DOHH2 (cell line): ENCODE data around the gene TGFBRAP1.

ENCODE experiments used
- H3F3A ChIP-seq: fragments of 200-600 bp; sonication (generic), shearing (Covaris generic); 2 replicates; pipeline ENCODE4 v1.6.0; 2016; ENCODE audit warnings: antibody characterized with exemption, mild to moderate bottlenecking; ENCODE audit not compliant: control insufficient read depth, insufficient read depth
- H3K27ac ChIP-seq: fragments of 200-600 bp; sonication (generic); 2 replicates; pipeline ENCODE4 v1.5.1; 2014; ENCODE audit warnings: low read depth, mild to moderate bottlenecking, low read length, moderate library complexity
- H3K27me3 ChIP-seq: fragments of 200-600 bp; sonication (generic); 2 replicates; pipeline ENCODE4 v1.6.1; 2014; ENCODE audit warnings: mild to moderate bottlenecking, low read length, mixed read lengths; ENCODE audit not compliant: control insufficient read depth
- H3K36me3 ChIP-seq: fragments of 200-600 bp; sonication (generic); 2 replicates; pipeline ENCODE4 v1.6.1; 2014; ENCODE audit warnings: mild to moderate bottlenecking, low read length, moderate library complexity, mixed read lengths; ENCODE audit not compliant: control insufficient read depth
- H3K4me1 ChIP-seq: fragments of 200-600 bp; sonication (generic); 2 replicates; pipeline ENCODE4 v1.6.1; 2014; ENCODE audit warnings: mild to moderate bottlenecking, low read length, mixed read lengths; ENCODE audit not compliant: control insufficient read depth
- H3K4me2 ChIP-seq: fragments of 200-600 bp; sonication (generic); 2 replicates; pipeline ENCODE4 v1.6.0; 2014; ENCODE audit warnings: mild to moderate bottlenecking, low read length, moderate library complexity
- H3K4me3 ChIP-seq: fragments of 200-600 bp; sonication (generic); 2 replicates; pipeline ENCODE4 v1.5.1; 2014; ENCODE audit warnings: mild to moderate bottlenecking, low read length, mixed read lengths
- H3K79me2 ChIP-seq: fragments of 200-600 bp; sonication (generic); 2 replicates; pipeline ENCODE4 v1.6.1; 2014; ENCODE audit warnings: mild to moderate bottlenecking, low read length, mixed read lengths; ENCODE audit not compliant: control insufficient read depth
- H3K9me2 ChIP-seq: fragments of 200-600 bp; sonication (generic); replicated peaks from 2 replicates; pipeline ENCODE4 v1.6.1; 2014; ENCODE audit warnings: mild to moderate bottlenecking, low read length, mixed read lengths; ENCODE audit not compliant: control insufficient read depth
- H3K9me3 ChIP-seq: fragments of 200-600 bp; sonication (generic); 2 replicates; pipeline ENCODE4 v1.6.1; 2014; ENCODE audit warnings: antibody characterized with exemption, low read length, mixed read lengths; ENCODE audit not compliant: control insufficient read depth, insufficient read depth
- H4K20me1 ChIP-seq: fragments of 200-600 bp; sonication (generic); 2 replicates; pipeline ENCODE4 v1.6.0; 2014; ENCODE audit warnings: low read depth, mild to moderate bottlenecking, antibody characterized with exemption, low read length, moderate library complexity; ENCODE audit not compliant: control insufficient read depth, insufficient read depth
- EZH2phosphoT487 ChIP-seq: fragments of 200-600 bp; sonication (generic); IDR thresholded peaks from 2 replicates; pipeline ENCODE4 v1.6.1; 2017; ENCODE audit warnings: borderline replicate concordance, mild to moderate bottlenecking, antibody characterized with exemption, low read length, moderate library complexity, mixed read lengths
- TF ChIP-seq, protein P1 (sequence below): fragments of 200-600 bp; sonication (generic); IDR thresholded peaks from one replicate; pipeline ENCODE4 v1.5.1; 2014; ENCODE audit warnings: antibody characterized with exemption, mild to moderate bottlenecking, low read depth, low read length; ENCODE audit not compliant: poor library complexity, severe bottlenecking

Gene TGFBRAP1

DNA sequence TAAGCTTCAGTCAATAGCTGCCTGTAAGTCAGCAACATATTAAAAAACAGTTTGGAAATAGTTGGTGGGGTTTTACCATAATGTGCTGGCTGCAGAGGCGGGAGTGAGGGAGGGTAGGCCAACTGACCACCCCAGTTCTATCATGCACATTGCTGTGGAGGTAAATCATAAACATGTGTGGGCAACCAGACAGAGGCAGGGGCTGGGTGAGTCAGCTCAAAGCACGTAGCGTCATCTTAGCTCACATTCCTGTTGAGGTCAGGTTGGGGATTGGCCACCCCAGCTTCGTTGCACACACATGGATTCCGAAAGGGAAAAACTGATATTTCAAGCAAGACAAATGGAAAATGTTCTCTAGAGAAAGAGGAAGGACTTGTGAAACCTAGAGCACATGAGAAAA is 68.5 kb downstream of the TGFBRAP1 start:
- no peaks in the 10 kb centered on the region for H3K27me3 ChIP-seq
- H3K36me3 ChIP-seq, result peaks cover 16% of the 10 kb centered on the region
- no peaks in the 10 kb centered on the region for H3K4me1 ChIP-seq
- no peak overlapping the region for H3K4me3 ChIP-seq
- no peaks in the 10 kb centered on the region for H3K9me2 ChIP-seq
- no peaks in the 10 kb centered on the region for H3F3A ChIP-seq
- H3K4me2 ChIP-seq, result no peak overlapping the region
- H3K79me2 ChIP-seq, result no peaks in the 10 kb centered on the region
- H3K27ac ChIP-seq, result no peak overlapping the region
- no peaks in the 10 kb centered on the region for H4K20me1 ChIP-seq
- TF ChIP-seq, protein P1, sequence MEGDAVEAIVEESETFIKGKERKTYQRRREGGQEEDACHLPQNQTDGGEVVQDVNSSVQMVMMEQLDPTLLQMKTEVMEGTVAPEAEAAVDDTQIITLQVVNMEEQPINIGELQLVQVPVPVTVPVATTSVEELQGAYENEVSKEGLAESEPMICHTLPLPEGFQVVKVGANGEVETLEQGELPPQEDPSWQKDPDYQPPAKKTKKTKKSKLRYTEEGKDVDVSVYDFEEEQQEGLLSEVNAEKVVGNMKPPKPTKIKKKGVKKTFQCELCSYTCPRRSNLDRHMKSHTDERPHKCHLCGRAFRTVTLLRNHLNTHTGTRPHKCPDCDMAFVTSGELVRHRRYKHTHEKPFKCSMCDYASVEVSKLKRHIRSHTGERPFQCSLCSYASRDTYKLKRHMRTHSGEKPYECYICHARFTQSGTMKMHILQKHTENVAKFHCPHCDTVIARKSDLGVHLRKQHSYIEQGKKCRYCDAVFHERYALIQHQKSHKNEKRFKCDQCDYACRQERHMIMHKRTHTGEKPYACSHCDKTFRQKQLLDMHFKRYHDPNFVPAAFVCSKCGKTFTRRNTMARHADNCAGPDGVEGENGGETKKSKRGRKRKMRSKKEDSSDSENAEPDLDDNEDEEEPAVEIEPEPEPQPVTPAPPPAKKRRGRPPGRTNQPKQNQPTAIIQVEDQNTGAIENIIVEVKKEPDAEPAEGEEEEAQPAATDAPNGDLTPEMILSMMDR, result no peak
- no peak for TF ChIP-seq EZH2phosphoT487
- no peaks in the 10 kb centered on the region for H3K9me3 ChIP-seq

DNA sequence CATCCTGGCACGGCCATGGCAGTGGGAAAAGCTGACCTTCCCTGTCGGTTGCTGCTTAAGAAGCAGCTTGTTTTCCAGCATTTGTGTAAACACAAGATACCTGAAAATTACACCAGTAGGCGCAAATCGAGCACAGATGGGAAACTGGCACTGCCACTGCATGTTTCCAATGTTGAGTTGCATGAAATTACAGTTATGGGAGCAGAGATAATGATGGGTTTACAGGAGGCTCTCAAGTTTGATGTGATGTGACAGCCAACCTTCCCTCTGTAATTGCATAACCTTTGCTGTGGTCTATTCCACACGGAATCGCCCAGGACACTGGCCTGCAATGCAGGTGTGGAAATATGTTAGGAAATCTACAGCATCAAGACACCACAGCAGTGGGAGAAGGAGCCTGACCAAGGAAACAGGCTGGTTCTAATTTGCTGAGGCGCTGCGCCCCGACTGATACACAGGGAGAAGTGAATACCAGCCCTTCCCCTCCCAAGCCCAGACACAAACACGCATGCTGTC is 70.6 kb downstream of the TGFBRAP1 start:
- TF ChIP-seq, protein P1, result no peak
- no peak for TF ChIP-seq EZH2phosphoT487
- H4K20me1 ChIP-seq, result no peaks in the 10 kb centered on the region
- H3K27me3 ChIP-seq, result no peaks in the 10 kb centered on the region
- H3K9me2 ChIP-seq, result no peaks in the 10 kb centered on the region
- H3K79me2 ChIP-seq, result no peaks in the 10 kb centered on the region
- no peak overlapping the region for H3K4me3 ChIP-seq
- H3K4me2 ChIP-seq, result no peak overlapping the region
- peaks cover under 1% of the 10 kb centered on the region; the same call in 1 of the 2 replicates for H3K36me3 ChIP-seq
- no peaks in the 10 kb centered on the region for H3K4me1 ChIP-seq
- no peaks in the 10 kb centered on the region for H3F3A ChIP-seq
- no peaks in the 10 kb centered on the region for H3K9me3 ChIP-seq
- H3K27ac ChIP-seq, result no peak overlapping the region

DNA sequence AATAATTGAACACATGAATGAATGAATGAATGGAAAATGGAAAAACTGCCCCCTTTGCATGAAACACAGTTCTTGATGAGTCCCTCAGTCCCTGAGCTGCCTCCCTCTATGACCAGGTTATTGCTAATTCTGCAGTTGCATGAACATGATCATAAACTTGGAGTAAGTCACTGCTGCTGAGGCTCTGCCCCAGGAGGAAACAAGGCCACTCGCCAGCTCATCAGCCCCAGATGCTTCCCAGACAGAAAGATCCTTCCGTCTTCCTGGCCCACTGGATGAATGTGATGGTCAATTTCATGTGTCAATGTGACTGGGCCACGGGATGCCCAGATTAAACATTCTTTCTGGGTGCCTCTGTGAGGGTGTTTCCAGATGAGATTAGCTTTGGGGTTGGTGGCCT is 71.6 kb downstream of the TGFBRAP1 start:
- TF ChIP-seq, protein P1, result no peak
- TF ChIP-seq EZH2phosphoT487, result no peak
- Histone ChIP-seq H3K9me3 (no peaks in the 10 kb centered on the region), H4K20me1 (no peaks in the 10 kb centered on the region), H3K9me2 (no peaks in the 10 kb centered on the region), H3K4me1 (no peaks in the 10 kb centered on the region), H3K36me3 (no peaks in the 10 kb centered on the region), H3K4me3 (no peak overlapping the region), H3K27me3 (no peaks in the 10 kb centered on the region), H3K79me2 (no peaks in the 10 kb centered on the region), H3K4me2 (no peak overlapping the region), H3K27ac (no peak overlapping the region), H3F3A (no peaks in the 10 kb centered on the region)

DNA sequence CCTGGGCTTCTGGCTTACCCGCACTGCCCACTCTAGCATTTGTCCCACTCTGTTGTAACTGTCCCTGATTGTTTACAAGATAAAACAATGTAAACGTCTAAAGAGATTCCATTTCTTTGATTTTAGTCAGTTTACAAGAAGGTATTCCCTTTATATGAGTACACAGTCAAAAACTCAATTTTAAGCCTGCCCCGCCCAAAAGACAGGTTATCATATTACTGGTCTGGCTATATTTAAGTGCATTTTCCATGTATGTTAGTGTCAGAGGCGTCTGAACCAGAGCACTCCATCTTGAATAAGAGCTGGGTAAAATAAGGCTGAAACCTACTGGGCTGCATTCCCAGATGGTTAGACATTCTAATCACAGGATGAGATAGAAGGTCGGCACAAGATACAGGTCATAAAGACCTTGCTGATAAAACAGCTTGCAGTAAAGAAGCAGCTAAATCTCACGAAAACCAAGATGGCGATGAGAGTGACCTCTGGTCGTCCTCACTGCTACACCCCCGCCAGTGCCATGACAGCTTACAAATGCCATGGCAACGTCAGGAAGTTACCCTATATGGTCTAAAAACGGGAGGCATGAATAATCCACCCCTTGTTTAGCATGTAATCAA is 73.0 kb downstream of the TGFBRAP1 start:
- Histone ChIP-seq H3K9me3 (no peaks in the 10 kb centered on the region), H3K9me2 (no peaks in the 10 kb centered on the region), H3K4me1 (no peaks in the 10 kb centered on the region), H3K4me3 (no peak overlapping the region), H3K27ac (no peak overlapping the region), H3K4me2 (no peak overlapping the region), H3F3A (no peaks in the 10 kb centered on the region), H3K27me3 (no peaks in the 10 kb centered on the region), H3K79me2 (no peaks in the 10 kb centered on the region), H3K36me3 (no peaks in the 10 kb centered on the region), H4K20me1 (no peaks in the 10 kb centered on the region)
- TF ChIP-seq, protein P1, result no peak
- TF ChIP-seq EZH2phosphoT487, result no peak
